ENCODE measurements around the gene WDR89.

DNA sequence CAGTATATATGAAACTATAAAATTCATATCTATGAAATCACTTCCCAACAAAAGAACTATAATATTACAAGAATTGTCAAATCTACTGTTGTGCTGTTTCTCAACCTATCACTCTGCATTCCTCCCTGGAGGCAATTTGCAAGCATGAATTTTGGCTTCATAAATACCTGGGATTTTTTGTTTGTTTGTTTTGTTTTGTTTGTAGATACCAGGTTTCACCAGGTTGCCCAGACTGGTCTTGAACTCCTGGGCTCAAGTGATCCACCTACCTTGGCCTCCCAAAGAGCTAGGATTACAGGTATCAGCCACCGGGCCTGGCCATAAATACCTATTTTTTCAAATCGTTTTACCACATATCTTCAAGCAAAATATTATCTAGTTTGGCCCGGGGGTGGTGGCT lies 47.5 kb upstream of the WDR89 start:
- TF ChIP-seq EZH2phosphoT487 (IDR thresholded peaks at IDR 0.05; ENCODE audit: unreplicated experiment) (no peak), POLR2AphosphoS5 (IDR thresholded peaks at IDR 0.05; ENCODE audit: low read depth) (no peak), EZH2 (IDR thresholded peaks at IDR 0.05; ENCODE audit: low read depth, unreplicated experiment) (no peak), CREB1 (CRISPR knock-in tag; IDR thresholded peaks at IDR 0.05; ENCODE audit: low read depth) (no peak), JUNB (IDR thresholded peaks at IDR 0.05; ENCODE audit: unreplicated experiment) (no peak)
- TF ChIP-seq, protein P1, sequence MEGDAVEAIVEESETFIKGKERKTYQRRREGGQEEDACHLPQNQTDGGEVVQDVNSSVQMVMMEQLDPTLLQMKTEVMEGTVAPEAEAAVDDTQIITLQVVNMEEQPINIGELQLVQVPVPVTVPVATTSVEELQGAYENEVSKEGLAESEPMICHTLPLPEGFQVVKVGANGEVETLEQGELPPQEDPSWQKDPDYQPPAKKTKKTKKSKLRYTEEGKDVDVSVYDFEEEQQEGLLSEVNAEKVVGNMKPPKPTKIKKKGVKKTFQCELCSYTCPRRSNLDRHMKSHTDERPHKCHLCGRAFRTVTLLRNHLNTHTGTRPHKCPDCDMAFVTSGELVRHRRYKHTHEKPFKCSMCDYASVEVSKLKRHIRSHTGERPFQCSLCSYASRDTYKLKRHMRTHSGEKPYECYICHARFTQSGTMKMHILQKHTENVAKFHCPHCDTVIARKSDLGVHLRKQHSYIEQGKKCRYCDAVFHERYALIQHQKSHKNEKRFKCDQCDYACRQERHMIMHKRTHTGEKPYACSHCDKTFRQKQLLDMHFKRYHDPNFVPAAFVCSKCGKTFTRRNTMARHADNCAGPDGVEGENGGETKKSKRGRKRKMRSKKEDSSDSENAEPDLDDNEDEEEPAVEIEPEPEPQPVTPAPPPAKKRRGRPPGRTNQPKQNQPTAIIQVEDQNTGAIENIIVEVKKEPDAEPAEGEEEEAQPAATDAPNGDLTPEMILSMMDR (conservative IDR thresholded peaks at IDR 0.05; ENCODE audit: low read depth in 2 of 2): no peak
- TF ChIP-seq, protein P2, sequence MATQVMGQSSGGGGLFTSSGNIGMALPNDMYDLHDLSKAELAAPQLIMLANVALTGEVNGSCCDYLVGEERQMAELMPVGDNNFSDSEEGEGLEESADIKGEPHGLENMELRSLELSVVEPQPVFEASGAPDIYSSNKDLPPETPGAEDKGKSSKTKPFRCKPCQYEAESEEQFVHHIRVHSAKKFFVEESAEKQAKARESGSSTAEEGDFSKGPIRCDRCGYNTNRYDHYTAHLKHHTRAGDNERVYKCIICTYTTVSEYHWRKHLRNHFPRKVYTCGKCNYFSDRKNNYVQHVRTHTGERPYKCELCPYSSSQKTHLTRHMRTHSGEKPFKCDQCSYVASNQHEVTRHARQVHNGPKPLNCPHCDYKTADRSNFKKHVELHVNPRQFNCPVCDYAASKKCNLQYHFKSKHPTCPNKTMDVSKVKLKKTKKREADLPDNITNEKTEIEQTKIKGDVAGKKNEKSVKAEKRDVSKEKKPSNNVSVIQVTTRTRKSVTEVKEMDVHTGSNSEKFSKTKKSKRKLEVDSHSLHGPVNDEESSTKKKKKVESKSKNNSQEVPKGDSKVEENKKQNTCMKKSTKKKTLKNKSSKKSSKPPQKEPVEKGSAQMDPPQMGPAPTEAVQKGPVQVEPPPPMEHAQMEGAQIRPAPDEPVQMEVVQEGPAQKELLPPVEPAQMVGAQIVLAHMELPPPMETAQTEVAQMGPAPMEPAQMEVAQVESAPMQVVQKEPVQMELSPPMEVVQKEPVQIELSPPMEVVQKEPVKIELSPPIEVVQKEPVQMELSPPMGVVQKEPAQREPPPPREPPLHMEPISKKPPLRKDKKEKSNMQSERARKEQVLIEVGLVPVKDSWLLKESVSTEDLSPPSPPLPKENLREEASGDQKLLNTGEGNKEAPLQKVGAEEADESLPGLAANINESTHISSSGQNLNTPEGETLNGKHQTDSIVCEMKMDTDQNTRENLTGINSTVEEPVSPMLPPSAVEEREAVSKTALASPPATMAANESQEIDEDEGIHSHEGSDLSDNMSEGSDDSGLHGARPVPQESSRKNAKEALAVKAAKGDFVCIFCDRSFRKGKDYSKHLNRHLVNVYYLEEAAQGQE (IDR thresholded peaks at IDR 0.05; ENCODE audit: unreplicated experiment): no peak

Data from GM23338 (cell line).